ENCODE results near the gene MRPL49.

The MRPL49 gene

DNA sequence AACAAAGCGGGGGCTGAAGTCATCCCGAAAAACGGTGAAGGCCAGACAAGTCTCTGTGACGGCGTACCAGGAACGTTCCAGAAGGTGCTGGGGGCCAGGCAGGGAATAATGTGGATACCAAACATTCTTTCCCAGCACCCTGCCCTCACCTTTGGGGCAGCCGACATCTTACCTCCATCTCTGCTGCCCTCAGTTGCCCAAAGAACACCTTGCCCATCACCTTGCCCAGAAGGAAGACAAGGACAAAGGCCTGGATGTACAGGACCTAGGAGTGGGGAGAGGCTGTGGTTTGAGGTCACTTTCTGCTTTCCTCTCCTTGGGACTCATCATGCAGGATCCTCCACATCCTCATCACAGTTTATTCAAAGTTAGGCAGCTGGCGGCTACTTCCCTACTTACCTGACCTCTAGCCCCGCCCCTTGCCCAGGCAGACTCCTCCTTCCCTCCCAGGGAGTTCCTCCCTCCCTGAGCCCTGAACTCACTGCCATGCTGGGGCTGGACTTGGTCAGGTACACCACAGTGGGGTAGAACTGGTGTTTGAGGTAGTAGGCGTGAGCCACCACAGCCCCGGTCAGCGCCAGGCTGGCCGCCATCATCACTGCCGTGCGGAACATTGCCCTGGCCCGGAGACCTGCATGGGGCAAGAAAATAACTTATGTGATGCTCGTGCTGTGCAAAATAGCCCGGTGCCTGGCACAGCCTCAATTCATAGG lies 11.0 kb downstream of the MRPL49 start:
- Histone ChIP-seq H3K4me3 (ENCODE audit: low read length) (peak overlapping the region; percentile 93), H3K9me3 (ENCODE audit: insufficient read depth, low read length) (no peaks in the 10 kb centered on the region), H3K4me2 (ENCODE audit: low read length) (peak overlapping the region; percentile 100), H3K9ac (ENCODE audit: low read length) (peak overlapping the region; percentile 99), H3K27ac (ENCODE audit: low read length) (peak overlapping the region; percentile 99), H3K79me2 (ENCODE audit: low read length) (peaks cover 47% of the 10 kb centered on the region), H2AFZ (ENCODE audit: low read depth, low read length) (no peak overlapping the region), H4K20me1 (ENCODE audit: insufficient read depth, low read length) (no peaks in the 10 kb centered on the region), H3K4me1 (ENCODE audit: low read length) (peaks cover 36% of the 10 kb centered on the region), H3K36me3 (replicated peaks; ENCODE audit: low read depth, low read length) (peaks cover 44% of the 10 kb centered on the region), H3K27me3 (ENCODE audit: low read depth, low read length) (no peaks in the 10 kb centered on the region)
- no peak for TF ChIP-seq EZH2phosphoT487 (IDR thresholded peaks at IDR 0.05; ENCODE audit: low read depth)
- TF ChIP-seq, protein P1, sequence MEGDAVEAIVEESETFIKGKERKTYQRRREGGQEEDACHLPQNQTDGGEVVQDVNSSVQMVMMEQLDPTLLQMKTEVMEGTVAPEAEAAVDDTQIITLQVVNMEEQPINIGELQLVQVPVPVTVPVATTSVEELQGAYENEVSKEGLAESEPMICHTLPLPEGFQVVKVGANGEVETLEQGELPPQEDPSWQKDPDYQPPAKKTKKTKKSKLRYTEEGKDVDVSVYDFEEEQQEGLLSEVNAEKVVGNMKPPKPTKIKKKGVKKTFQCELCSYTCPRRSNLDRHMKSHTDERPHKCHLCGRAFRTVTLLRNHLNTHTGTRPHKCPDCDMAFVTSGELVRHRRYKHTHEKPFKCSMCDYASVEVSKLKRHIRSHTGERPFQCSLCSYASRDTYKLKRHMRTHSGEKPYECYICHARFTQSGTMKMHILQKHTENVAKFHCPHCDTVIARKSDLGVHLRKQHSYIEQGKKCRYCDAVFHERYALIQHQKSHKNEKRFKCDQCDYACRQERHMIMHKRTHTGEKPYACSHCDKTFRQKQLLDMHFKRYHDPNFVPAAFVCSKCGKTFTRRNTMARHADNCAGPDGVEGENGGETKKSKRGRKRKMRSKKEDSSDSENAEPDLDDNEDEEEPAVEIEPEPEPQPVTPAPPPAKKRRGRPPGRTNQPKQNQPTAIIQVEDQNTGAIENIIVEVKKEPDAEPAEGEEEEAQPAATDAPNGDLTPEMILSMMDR (IDR thresholded peaks at IDR 0.05; ENCODE audit: low read depth, low read length), result no peak

- Histone ChIP-seq H3K4me1 (ENCODE audit: low read length) (peaks cover 36% of the 10 kb centered on the region), H3K4me3 (ENCODE audit: low read length) (peak overlapping the region; percentile 93), H3K27me3 (ENCODE audit: low read depth, low read length) (no peaks in the 10 kb centered on the region), H3K9me3 (ENCODE audit: insufficient read depth, low read length) (no peaks in the 10 kb centered on the region), H3K4me2 (ENCODE audit: low read length) (peak overlapping the region; percentile 100), H3K79me2 (ENCODE audit: low read length) (peaks cover 47% of the 10 kb centered on the region), H3K36me3 (replicated peaks; ENCODE audit: low read depth, low read length) (peaks cover 40% of the 10 kb centered on the region), H4K20me1 (ENCODE audit: insufficient read depth, low read length) (no peaks in the 10 kb centered on the region), H3K9ac (ENCODE audit: low read length) (peak overlapping the region; percentile 99), H3K27ac (ENCODE audit: low read length) (peak overlapping the region; percentile 99), H2AFZ (ENCODE audit: low read depth, low read length) (no peak overlapping the region)
- TF ChIP-seq EZH2phosphoT487 (IDR thresholded peaks at IDR 0.05; ENCODE audit: low read depth), result no peak
- TF ChIP-seq, protein P1 (IDR thresholded peaks at IDR 0.05; ENCODE audit: low read depth, low read length), result no peak
Observed at GRCh38 chr11:65133724-65134123, 11.6 kb downstream of the MRPL49 start.

DNA sequence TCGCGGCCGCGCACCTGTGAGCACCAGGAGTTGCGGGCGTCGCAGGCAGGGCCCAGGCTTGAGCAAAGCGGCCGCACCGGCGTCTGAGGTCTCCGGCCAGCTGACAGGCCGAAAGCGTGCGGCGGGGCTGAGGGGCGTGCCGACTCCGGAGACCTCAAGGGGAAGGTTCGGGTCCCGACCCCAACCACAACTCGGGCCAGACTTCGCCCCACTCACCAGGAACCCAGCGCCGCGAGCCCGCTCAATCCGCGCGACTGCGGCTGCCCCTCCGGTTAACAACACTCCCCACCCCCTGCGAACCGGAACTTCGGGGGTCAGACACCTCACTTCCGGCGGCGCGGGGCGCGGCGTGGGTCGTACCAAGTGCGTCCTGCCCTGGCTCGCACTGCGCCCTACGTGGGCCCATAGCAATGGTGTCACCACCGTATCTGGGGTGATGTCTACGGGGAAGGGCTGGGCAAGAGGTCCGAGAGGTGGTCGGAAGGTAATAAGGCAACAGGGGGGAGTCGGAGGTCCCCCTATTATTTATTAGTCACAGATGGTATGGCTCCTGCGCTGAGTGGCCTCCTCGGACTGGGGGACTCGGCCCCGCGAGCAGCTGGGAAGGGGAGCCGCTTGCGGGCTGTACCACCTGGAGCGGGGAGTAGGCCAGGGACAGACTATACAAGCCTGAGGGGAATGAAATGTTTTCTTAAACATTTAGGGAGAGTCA lies 12.3 kb downstream of the MRPL49 start, which contains the start of gene SYVN1:
TSS of gene SYVN1 (minus strand) at position 280 of the 712 bp plus-strand sequence. CDS start 918 bp downstream, outside the sequence.
- Histone ChIP-seq H4K20me1 (ENCODE audit: insufficient read depth, low read length) (no peaks in the 10 kb centered on the region), H3K79me2 (ENCODE audit: low read length) (peaks cover 47% of the 10 kb centered on the region), H3K27ac (ENCODE audit: low read length) (peak within 1 kb of the TSS; percentile 99), H3K4me3 (ENCODE audit: low read length) (peak within 1 kb of the TSS; percentile 93), H3K27me3 (ENCODE audit: low read depth, low read length) (no peaks in the 10 kb centered on the region), H3K9me3 (ENCODE audit: insufficient read depth, low read length) (no peaks in the 10 kb centered on the region), H3K36me3 (replicated peaks; ENCODE audit: low read depth, low read length) (peaks cover 33% of the 10 kb centered on the region), H3K9ac (ENCODE audit: low read length) (peak within 1 kb of the TSS; percentile 99), H2AFZ (ENCODE audit: low read depth, low read length) (peak within 1 kb of the TSS; percentile 77), H3K4me1 (ENCODE audit: low read length) (peaks cover 36% of the 10 kb centered on the region), H3K4me2 (ENCODE audit: low read length) (peak within 1 kb of the TSS; percentile 100)
- TF ChIP-seq, protein P1 (IDR thresholded peaks at IDR 0.05; ENCODE audit: low read depth, low read length), result no peak
- no peak for TF ChIP-seq EZH2phosphoT487 (IDR thresholded peaks at IDR 0.05; ENCODE audit: low read depth)

- H3K4me2 ChIP-seq (ENCODE audit: low read length), result peak overlapping the region; percentile 95
- H3K27ac ChIP-seq (ENCODE audit: low read length), result peak overlapping the region; percentile 99
- peak overlapping the region; percentile 99 for H3K9ac ChIP-seq (ENCODE audit: low read length)
- H3K36me3 ChIP-seq (replicated peaks; ENCODE audit: low read depth, low read length), result peaks cover 26% of the 10 kb centered on the region
- no peaks in the 10 kb centered on the region for H4K20me1 ChIP-seq (ENCODE audit: insufficient read depth, low read length)
- H3K4me1 ChIP-seq (ENCODE audit: low read length), result peaks cover 33% of the 10 kb centered on the region
- no peaks in the 10 kb centered on the region for H3K27me3 ChIP-seq (ENCODE audit: low read depth, low read length)
- H3K9me3 ChIP-seq (ENCODE audit: insufficient read depth, low read length), result no peaks in the 10 kb centered on the region
- peaks cover 47% of the 10 kb centered on the region for H3K79me2 ChIP-seq (ENCODE audit: low read length)
- H2AFZ ChIP-seq (ENCODE audit: low read depth, low read length), result peak overlapping the region; percentile 77
- peak overlapping the region; percentile 93 for H3K4me3 ChIP-seq (ENCODE audit: low read length)
- TF ChIP-seq, protein P1 (IDR thresholded peaks at IDR 0.05; ENCODE audit: low read depth, low read length), result no peak
- TF ChIP-seq EZH2phosphoT487 (IDR thresholded peaks at IDR 0.05; ENCODE audit: low read depth), result no peak
Observed at GRCh38 chr11:65134952-65135632, 13.0 kb downstream of the MRPL49 start.

All from OCI-LY3 (cell line).